OCI-LY1 (cell line): Measurements from ENCODE around the gene SERPINE1.

ENCODE experiments used
- CTCF ChIP-seq: fragments of 200-600 bp; sonication (generic), shearing (Covaris generic); IDR thresholded peaks from 2 replicates; pipeline ENCODE4 v1.5.1; 2017; ENCODE audit warnings: mild to moderate bottlenecking, antibody characterized with exemption, low read length, moderate library complexity, mixed read lengths
- EZH2 ChIP-seq: fragments of 200-600 bp; sonication (generic), shearing (Covaris generic); IDR thresholded peaks from 2 replicates; pipeline ENCODE4 v1.8.0; 2017; ENCODE audit warnings: borderline replicate concordance, mixed run types, mild to moderate bottlenecking, antibody characterized with exemption, low read length, moderate library complexity, mixed read lengths

GRCh38 chr7:101120315-101120714 is 6.6 kb upstream of the SERPINE1 start:
- no peak for TF ChIP-seq CTCF
- TF ChIP-seq EZH2 = no peak
